HG02840 (cell line): Measurements from ENCODE around the gene SESN1.
"Not testable (repeated sequence)": the region's sequence is repeated elsewhere in the genome, so short reads cannot be mapped to it uniquely, and the experiment has no call there.

ENCODE experiments used
- ATAC-seq: cut with Tn5 transposase; IDR thresholded peaks from one replicate; pipeline ENCODE4 v1.9.1; 2021; ENCODE audit warnings: mild to moderate bottlenecking, moderate library complexity, moderate number of reproducible peaks; ENCODE audit not compliant: unreplicated experiment, low FRiP score

SESN1 gene

DNA sequence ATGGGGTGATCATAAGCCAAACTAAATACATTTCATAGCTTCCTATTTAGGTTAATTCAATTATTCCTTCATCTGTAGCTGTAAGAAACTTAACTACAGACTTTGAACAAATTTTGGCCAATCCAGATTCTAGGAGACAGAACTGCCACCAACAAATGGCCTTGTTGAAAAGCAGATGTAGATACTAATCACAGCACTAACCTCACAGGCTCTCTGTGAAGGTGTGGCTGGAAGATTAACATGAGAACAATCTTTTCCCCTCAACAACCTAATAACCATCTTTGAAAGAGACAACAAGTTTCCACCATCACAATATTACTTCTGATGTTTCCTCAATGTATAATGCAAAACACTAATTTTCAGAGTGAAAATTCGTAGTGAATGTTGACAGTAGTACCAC is 87.8 kb downstream of the SESN1 start:
- ATAC-seq: no peak

DNA sequence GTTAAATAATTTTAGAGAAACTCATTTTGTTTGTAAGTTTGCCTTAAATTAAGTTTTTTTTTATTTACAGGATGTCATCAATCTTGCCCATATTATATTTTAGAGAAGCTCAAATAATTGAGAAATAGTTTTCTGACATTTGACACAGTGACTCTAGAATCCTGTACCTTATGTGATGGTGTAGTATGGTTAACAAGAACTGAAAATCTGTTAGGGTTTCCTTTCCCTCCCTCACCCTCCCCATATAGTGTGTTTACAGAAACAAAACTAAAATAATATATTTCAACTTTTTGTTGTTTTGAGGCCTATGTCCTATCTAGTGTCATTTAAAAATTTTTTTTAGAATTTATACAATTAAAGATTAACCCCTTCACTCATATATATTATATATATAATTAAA is 91.8 kb downstream of the SESN1 start:
- ATAC-seq: no peak

DNA sequence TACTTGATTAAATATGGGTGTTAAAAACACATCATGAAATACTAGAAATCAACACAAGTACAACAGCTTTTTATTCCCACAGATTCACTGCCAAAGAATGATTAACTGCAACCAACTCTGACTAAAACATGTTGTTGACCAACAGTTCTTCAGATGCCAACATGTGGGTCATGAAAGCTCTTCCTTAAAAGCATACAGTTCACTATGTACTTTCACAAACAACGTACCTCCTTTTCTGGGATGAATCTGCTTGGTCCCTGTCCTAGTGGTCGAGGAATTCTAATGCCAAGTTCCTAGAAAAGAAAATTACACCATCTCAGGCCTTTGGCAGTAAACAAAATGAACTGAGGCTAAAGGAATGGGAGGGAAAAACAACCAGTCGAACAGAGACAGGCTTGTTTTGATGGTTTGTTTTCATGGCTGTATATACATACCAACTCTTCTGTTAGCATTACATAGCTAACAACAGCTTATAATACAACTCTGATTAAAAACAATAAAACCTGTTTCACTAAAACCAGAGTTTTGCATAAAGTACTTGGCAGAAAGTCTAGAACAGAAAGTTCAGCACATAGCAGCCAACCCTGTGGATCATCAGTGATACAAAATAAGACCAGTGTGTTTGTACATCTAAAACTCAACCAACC is 92.5 kb downstream of the SESN1 start:
- ATAC-seq: no peak

DNA sequence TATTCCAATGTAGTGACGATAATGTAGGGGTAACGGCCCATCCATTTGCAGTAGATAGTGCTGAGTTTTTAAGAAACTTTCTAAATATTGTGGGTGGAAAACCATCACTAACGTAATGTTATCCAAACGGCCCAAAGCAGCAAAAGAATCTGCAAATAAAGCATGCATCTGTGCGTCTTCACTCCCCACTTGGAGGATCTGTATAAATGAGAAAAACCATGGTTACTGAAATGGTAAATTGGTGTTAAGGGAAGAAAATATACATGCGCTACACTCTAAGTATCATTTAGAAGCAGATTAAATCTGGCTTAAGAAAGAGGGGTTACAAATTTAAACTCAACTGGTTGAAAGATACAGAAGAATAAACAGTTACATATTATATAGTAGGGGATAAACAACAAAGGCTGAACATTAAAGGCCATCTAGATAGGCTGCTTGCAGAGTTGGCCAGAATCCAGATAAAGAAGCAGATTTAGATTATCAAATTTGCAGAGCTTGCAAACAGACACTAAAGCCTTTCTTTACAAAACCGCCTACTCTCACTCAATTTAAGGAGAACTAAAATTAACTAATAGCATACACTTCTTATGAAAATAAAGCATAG is 93.3 kb downstream of the SESN1 start:
- no peak for ATAC-seq

DNA sequence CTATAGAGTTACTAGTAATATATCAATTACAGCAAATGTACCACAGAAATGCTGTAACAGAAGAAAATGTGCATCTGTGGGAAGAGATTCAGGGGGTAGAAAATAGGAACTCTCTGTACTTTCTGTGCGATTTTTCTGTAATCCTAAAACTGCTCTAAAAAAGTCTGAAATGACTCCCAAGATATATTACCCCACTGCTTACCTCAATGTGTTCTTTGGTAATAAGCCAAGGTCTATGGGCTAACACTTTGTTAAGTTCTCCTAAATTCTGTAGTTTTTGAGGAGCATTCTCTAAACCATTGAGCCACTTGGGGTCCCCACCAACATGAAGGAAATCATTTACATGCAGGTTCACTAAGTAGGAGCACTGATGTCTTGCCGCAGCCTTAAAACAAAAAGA is 94.4 kb downstream of the SESN1 start:
- no peak for ATAC-seq

DNA sequence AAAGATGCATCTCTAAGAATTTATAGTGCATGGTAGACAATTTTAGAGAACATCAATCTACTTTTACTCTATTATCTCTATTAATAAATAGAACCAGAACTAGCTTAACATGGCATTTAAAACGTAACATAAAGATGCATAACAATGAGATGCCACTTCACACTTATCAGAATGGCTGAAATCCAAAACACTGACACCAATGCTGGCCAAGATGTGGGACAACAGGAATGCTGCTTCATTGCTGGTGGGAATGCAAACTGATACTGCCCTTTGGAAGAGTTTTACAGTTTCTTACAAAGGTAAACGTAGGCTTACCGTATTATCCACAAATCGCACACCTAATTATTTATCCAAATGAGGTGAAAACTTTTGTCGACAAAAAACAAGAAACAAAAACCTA is 95.2 kb downstream of the SESN1 start:
- ATAC-seq: no peak

DNA sequence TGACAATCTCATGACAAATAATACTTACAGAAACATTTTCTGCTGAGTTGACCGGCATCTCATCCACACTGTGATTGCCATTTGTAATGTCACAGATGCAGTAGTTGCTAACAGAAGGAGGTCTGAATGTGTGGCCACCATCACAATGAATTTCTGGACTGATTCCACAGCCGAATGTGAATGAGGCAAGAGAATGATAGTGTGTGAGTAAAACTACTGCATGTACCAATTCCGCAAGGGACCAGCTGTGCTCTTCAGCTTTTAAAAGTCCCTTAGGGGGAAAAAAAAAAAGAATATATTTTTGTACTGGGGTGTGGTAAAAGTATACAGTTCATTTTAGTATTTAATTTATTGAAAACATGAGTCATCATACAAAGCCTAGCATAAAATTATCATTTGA is 96.2 kb downstream of the SESN1 start:
- ATAC-seq: no peak

DNA sequence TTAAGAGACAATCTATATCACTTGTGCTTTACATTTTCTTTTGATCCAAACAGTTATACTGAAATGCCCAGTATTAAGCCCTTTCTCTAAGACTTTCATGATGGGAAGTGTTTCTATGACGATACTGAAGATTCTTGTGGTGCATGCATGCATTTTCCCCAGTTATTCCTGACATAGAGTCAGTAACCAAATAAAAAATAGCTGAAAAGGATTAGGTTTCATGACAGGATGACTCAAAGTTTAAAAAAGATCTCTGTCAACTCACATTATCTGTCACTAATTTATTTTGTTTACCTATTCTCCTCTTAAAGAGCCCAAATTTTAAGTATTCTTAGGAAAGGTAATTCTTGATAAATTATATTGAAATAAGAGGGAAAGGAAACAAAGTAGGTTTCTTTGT is 98.4 kb downstream of the SESN1 start:
- ATAC-seq: no peak

DNA sequence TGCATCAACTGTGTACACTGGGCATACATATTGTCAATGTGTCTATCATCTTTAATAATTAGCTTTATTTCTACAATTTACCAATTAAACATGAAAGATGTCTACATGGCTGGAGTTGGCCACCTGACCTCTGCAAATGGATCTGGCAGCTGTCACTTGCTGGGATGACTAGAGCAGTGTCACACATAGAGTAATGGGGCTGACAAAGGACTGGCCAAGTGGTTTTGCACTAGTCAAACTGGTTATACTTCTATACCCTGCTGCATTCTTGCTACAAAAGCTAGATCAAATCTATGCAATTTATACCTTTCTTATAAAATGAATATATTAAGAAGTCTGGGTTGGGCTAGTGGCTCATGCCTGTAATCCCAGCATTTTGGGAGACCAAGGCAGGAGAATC is 99.3 kb downstream of the SESN1 start:
- ATAC-seq: no peak

DNA sequence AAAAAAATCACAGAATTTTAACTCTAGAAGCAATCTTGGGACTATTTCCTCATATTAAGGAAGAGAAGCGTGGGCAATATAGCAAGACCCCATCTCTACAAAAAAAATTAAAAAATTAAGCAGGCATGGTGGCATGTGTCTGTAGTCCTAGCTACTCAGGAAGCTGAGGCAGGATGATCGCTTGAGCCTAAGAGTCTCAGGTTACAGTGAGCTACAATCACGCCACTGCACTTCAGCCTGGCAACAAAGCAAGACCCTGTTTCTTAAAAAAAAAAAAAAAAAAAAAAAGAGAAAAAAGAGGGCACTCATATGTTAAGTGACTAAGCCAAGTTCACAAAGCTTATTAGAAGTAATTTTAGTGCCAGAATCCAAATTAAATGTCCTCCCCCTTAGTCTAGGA is 100.8 kb downstream of the SESN1 start:
- ATAC-seq: no peak

DNA sequence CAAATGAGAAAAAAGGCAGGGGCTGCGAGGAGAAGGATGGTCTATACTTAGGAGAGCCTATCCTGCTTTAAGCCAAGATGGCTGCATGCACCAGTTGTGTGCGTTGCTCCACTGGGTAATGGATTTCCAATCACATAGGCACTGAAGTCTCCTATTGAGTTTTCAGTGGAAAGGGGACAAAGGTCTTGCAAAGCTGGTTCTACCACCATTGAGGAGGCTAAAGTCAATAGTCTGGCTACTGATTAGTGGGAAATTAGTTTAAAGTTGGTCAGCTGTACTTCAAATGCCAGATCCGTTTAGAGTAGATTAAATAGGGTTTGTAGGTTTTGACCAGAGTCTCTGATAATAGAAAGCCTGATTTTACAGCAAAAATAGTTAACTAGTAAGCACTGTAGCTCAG is 104.9 kb downstream of the SESN1 start:
- no peak for ATAC-seq

DNA sequence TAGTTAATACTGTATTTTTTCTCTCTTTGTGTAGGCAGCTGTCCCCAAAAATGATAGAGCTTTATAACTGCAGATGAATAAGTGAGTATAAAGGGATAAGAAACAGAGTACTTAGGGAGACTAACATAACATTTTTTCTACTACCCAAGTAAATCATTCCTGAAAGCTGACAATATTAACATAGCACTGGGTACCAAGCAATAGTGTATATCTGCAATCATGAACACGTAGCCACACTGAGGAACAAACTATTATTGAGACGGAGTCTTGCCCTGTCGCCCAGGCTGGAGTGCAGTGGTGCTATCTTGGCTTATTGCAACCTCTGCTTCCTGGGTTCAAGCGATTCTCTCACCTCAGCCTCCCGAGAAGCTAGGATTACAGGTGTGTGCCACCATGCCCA is 105.9 kb downstream of the SESN1 start:
- no peak for ATAC-seq

DNA sequence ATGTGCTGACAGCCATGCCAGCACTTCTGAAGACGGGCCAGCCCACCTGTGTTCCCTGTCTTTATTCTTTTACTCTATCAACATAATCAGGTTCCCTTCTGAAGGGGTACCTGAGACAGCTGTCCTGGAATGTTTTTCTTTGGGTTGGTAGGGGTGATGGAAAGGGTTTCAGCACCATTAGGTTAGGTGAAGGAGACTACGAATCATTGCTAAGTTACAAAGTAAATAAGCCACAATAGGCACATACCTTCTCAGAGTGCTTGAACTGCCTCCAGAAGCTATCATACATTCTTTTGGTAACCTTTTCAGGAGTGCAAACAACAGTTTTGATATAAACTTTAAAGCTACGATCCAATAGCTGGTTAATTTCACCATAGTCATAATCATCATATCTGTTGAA is 106.3 kb downstream of the SESN1 start:
- no peak for ATAC-seq

DNA sequence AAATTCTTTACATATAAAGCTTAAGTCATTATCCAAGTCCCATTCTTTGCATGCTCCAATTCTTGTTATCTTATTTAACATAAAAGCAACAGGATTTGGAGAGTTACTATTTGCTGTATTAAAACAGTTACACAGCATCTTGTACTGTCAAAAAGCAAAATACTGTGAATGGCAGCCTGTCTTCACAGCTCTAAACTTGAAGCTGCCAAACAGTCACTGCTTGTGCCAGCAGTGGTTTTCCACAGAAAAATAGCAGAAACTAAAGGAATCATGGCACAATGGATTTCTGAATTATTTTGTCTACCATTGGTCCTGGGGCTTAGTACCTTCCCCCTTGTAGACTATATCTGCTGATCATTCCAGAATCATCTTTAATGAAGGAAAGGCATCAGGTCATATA is 107.5 kb downstream of the SESN1 start:
- no peak for ATAC-seq

DNA sequence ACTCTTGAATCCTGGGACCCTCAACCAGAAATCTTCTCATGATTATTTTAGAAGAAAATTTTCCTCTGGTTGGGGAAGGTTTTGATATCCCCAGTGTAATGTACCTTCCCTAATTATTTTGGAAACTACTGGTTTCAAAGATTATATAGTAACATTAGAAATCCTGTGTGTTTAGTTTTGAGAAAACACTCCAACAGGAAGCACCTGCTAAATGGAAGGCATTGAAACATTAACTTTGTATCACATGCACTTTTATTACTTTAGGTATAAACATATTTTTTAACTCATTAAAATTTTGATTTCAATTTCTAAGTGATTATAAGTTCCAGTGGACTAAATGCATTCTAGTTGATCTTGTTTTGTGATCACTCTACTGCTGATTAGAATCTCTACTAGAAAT is 109.3 kb downstream of the SESN1 start:
- ATAC-seq: no peak

DNA sequence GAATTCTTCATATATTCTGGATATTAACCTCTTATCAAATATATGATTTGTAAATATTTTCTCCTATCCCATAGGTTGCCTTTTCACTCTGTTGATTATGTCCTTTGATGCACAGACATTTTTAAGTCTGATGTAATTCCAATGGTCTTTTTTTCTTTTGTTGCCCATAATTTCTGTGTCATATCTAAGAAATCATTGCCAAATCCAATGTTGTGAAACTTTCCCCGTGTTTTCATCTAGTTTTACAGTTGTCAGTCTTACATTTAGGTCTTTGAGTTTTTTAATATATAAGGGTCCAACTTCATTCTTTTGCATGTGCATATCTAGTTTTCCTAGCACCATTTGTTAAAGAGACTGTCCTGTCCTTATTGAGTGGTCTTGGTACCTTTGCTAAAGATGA is 111.5 kb downstream of the SESN1 start:
- no peak for ATAC-seq

DNA sequence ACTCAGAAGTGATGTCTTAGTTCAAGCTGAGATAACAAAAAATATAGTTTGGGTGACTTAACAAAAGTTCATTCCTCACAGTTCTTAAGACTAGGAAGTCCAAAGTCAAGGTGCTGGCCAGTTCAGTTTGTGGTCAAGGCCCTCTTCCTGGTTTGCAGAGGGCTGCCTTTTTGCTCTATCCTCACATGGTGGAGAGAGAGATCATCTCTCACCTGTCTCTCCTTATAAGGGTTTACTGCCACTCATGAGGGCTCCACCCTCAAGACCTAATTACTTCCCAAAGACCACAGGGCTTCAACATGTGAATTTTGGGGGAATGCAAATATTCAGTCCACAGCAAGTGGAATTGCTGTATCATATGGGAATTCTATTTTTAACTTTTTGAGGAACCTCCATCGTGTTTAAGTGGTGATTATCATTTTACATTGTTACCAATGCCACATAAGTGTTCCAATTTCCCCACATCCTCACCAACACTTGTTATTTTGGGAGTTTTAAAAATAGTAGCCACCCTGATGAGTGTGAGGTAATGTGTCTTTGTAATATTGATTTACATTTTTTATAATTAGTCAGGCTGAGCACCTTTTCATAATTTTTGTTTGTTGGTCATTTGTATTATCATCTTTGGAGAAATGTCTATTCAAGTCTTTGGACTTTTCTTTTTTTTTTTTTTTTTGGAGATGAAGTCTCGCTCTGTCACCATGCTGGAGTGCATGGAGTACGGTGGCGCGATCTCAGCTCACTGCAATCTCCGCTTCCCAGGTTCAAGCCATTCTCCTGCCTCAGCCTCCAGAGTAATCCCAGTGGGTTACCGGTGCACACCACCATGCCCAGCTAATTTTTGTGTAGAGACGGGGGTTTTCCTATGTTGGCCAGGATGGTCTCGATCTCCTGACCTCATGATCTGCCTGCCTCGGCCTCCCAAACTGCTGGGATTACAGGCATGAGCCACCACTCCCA is 112.2 kb downstream of the SESN1 start:
- ATAC-seq: no peak

DNA sequence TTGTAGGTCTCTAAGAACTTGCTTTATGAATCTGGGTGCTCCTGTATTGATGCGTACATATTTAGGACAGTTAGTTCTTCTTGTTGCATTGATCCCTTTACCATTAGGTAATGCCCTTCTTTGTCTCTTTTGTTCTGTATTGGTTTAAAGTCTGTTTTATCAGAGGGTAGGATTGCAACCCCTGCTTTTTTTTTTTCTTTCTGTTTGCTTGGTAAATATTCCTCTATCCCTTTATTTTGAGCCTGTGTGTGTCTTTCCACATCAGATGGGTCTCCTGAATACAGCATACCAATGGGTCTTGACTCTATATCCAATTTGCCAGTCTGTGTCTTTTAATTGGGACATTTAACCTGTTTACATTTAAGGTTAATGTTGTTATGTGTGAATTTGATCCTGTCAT is 116.0 kb downstream of the SESN1 start:
- ATAC-seq: not testable (repeated sequence)

DNA sequence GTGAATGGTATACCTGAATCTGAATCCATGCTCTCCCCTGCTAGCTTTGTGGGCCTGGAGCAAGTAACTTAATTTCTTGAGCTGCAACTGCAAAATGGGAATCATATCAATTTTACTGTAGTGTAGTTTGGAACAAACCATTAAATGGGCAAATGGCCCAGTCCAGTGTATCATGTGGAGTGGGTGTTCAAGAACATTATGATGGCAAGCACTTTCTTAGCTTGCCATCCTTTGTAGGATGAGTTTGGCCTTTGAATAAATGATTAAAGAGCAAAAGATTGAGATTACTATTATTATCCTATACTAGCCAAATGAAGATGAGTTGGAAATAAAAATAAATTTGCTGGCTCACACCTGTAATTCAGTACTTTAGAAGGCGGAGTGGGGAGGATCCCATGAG is 120.4 kb downstream of the SESN1 start:
- no peak for ATAC-seq

DNA sequence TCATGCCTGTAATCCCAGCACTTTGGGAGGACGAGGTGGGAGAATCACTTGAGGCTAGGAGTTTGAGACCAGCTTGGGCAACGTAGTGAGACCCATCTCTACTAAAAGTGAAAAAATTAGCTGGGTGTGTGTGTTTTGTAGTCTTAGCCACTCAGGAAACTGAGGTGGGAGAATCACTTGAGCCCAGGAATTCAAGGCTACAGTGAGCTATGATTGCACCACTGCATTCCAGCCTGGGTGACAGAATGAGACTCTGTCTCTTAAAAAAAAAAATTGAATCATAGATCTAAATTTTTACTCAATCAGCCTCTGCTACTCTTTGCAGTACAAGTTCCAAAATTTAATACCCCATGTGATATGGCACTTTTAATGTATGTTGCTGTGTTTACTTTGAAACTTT is 124.9 kb downstream of the SESN1 start:
- no peak for ATAC-seq
